Dendritic cell treated with granulocyte-macrophage colony-stimulating factor and Interleukin-4, amounts not matched to agents 40 ng/mL and 50 ng/mL, for 4 days (primary cell): ENCODE measurements around the gene TNFAIP8L3.
"Not testable (repeated sequence)": the region's sequence is repeated elsewhere in the genome, so short reads cannot be mapped to it uniquely, and the experiment has no call there.

Source experiments
- H3K27ac Mint-ChIP-seq: one replicate; pipeline ENCODE4 v1.8.0; 2022; ENCODE audit warnings: mild to moderate bottlenecking, mixed read lengths
- H3K27me3 Mint-ChIP-seq: one replicate; pipeline ENCODE4 v1.8.0; 2022; ENCODE audit warnings: mild to moderate bottlenecking, mixed read lengths
- H3K36me3 Mint-ChIP-seq: one replicate; pipeline ENCODE4 v1.8.0; 2022; ENCODE audit warnings: low read depth, mixed read lengths
- H3K4me1 Mint-ChIP-seq: one replicate; pipeline ENCODE4 v1.8.0; 2022; ENCODE audit warnings: low read depth, mixed read lengths
- H3K4me3 Mint-ChIP-seq: one replicate; pipeline ENCODE4 v1.8.0; 2022; ENCODE audit warnings: mild to moderate bottlenecking, moderate library complexity, mixed read lengths
- H3K9me3 Mint-ChIP-seq: one replicate; pipeline ENCODE4 v1.8.0; 2022; ENCODE audit warnings: mixed read lengths
- intact Hi-C: fragments of 100-400 bp; cut with micrococcal nuclease; formaldehyde crosslinking; loops from one replicate; pipeline ENCODE4 v1.15.0; 2022

Gene TNFAIP8L3

GRCh38 chr15:51048308-51048707 lies 46.4 kb downstream of the TNFAIP8L3 start:
- Mint-ChIP-seq H3K36me3 (no peaks in the 10 kb centered on the region), H3K4me3 (no peak overlapping the region), H3K27me3 (peaks cover 12% of the 10 kb centered on the region), H3K27ac (peak overlapping the region; percentile 38), H3K9me3 (peaks cover 6% of the 10 kb centered on the region), H3K4me1 (peaks cover 52% of the 10 kb centered on the region)
- intact Hi-C loops = loop anchor here (5.0 kb wide), 1 partner anchor 49 kb away; no protein-coding TSS in a partner anchor

GRCh38 chr15:51046799-51047449 lies 47.8 kb downstream of the TNFAIP8L3 start:
- intact Hi-C loops = loop anchor here (5.0 kb wide), 1 partner anchor 50 kb away; no protein-coding TSS in a partner anchor
- H3K9me3 Mint-ChIP-seq = peaks cover 6% of the 10 kb centered on the region
- H3K27ac Mint-ChIP-seq = no peak overlapping the region
- no peaks in the 10 kb centered on the region for H3K36me3 Mint-ChIP-seq
- H3K4me1 Mint-ChIP-seq = peaks cover 48% of the 10 kb centered on the region
- no peak overlapping the region for H3K4me3 Mint-ChIP-seq
- peaks cover 5% of the 10 kb centered on the region for H3K27me3 Mint-ChIP-seq

- H3K4me3 Mint-ChIP-seq = no peak overlapping the region
- H3K36me3 Mint-ChIP-seq = no peaks in the 10 kb centered on the region
- intact Hi-C loops = loop anchor here (5.0 kb wide), 1 partner anchor 51 kb away; no protein-coding TSS in a partner anchor
- H3K27ac Mint-ChIP-seq = no peak overlapping the region
- peaks cover 6% of the 10 kb centered on the region for H3K9me3 Mint-ChIP-seq
- peaks cover 39% of the 10 kb centered on the region for H3K4me1 Mint-ChIP-seq
- H3K27me3 Mint-ChIP-seq = peaks cover 3% of the 10 kb centered on the region
Observed at GRCh38 chr15:51046016-51046415, 48.7 kb downstream of the TNFAIP8L3 start.

- Mint-ChIP-seq H3K27ac (no peak overlapping the region), H3K4me3 (no peak overlapping the region), H3K4me1 (peaks cover 31% of the 10 kb centered on the region), H3K36me3 (no peaks in the 10 kb centered on the region), H3K27me3 (peaks cover 3% of the 10 kb centered on the region), H3K9me3 (peaks cover 6% of the 10 kb centered on the region)
- intact Hi-C loops = no loop called here
Observed at GRCh38 chr15:51044037-51044727, 50.5 kb downstream of the TNFAIP8L3 start.

- intact Hi-C loops = no loop called here
- H3K4me3 Mint-ChIP-seq = no peak overlapping the region
- no peaks in the 10 kb centered on the region for H3K4me1 Mint-ChIP-seq
Observed at GRCh38 chr15:51038974-51039319, 55.8 kb downstream of the TNFAIP8L3 start.

GRCh38 chr15:51038162-51038973 lies 56.3 kb downstream of the TNFAIP8L3 start:
- no peaks in the 10 kb centered on the region for H3K36me3 Mint-ChIP-seq
- H3K27me3 Mint-ChIP-seq = peaks cover 5% of the 10 kb centered on the region
- H3K27ac Mint-ChIP-seq = no peak overlapping the region
- H3K4me1 Mint-ChIP-seq = no peaks in the 10 kb centered on the region
- no peaks in the 10 kb centered on the region for H3K9me3 Mint-ChIP-seq
- no peak overlapping the region for H3K4me3 Mint-ChIP-seq
- intact Hi-C loops = no loop called here

More at GRCh38 chr15:51038974-51039319, 55.8 kb downstream of the TNFAIP8L3 start:
- Mint-ChIP-seq H3K36me3 (no peaks in the 10 kb centered on the region), H3K9me3 (no peaks in the 10 kb centered on the region), H3K27ac (no peak overlapping the region), H3K27me3 (peaks cover 8% of the 10 kb centered on the region)

GRCh38 chr15:51037474-51037873 lies 57.2 kb downstream of the TNFAIP8L3 start:
- intact Hi-C loops, H3K36me3 Mint-ChIP-seq, H3K9me3 Mint-ChIP-seq, H3K27me3 Mint-ChIP-seq, H3K4me3 Mint-ChIP-seq, H3K27ac Mint-ChIP-seq, H3K4me1 Mint-ChIP-seq: not testable (repeated sequence)

- no peaks in the 10 kb centered on the region for H3K36me3 Mint-ChIP-seq
- H3K9me3 Mint-ChIP-seq = no peaks in the 10 kb centered on the region
- H3K4me3 Mint-ChIP-seq = no peak overlapping the region
- H3K4me1 Mint-ChIP-seq = no peaks in the 10 kb centered on the region
- intact Hi-C loops = no loop called here
- no peak overlapping the region for H3K27ac Mint-ChIP-seq
- no peaks in the 10 kb centered on the region for H3K27me3 Mint-ChIP-seq
Observed at GRCh38 chr15:51030649-51031316, 63.9 kb downstream of the TNFAIP8L3 start.

- Mint-ChIP-seq H3K4me1 (no peaks in the 10 kb centered on the region), H3K4me3 (no peak overlapping the region), H3K9me3 (no peaks in the 10 kb centered on the region), H3K27ac (no peak overlapping the region), H3K36me3 (no peaks in the 10 kb centered on the region), H3K27me3 (peaks cover 2% of the 10 kb centered on the region)
- intact Hi-C loops = no loop called here
Observed at GRCh38 chr15:51025454-51025846, 69.3 kb downstream of the TNFAIP8L3 start.

GRCh38 chr15:51024735-51025453 lies 69.8 kb downstream of the TNFAIP8L3 start:
- Mint-ChIP-seq H3K9me3 (peaks cover 4% of the 10 kb centered on the region), H3K36me3 (no peaks in the 10 kb centered on the region), H3K27me3 (peaks cover 2% of the 10 kb centered on the region), H3K4me1 (no peaks in the 10 kb centered on the region), H3K4me3 (no peak overlapping the region), H3K27ac (no peak overlapping the region)
- intact Hi-C loops = no loop called here

GRCh38 chr15:51023499-51023898 lies 71.2 kb downstream of the TNFAIP8L3 start:
- H3K9me3 Mint-ChIP-seq = peaks cover 9% of the 10 kb centered on the region
- H3K4me1 Mint-ChIP-seq = no peaks in the 10 kb centered on the region
- H3K36me3 Mint-ChIP-seq = no peaks in the 10 kb centered on the region
- no peak overlapping the region for H3K4me3 Mint-ChIP-seq
- peaks cover 2% of the 10 kb centered on the region for H3K27me3 Mint-ChIP-seq
- no peak overlapping the region for H3K27ac Mint-ChIP-seq
- intact Hi-C loops = no loop called here

GRCh38 chr15:51022206-51022605 lies 72.5 kb downstream of the TNFAIP8L3 start:
- no peak overlapping the region for H3K27ac Mint-ChIP-seq
- H3K36me3 Mint-ChIP-seq = no peaks in the 10 kb centered on the region
- no peaks in the 10 kb centered on the region for H3K4me1 Mint-ChIP-seq
- H3K4me3 Mint-ChIP-seq = no peak overlapping the region
- H3K9me3 Mint-ChIP-seq = peaks cover 9% of the 10 kb centered on the region
- intact Hi-C loops = no loop called here
- peaks cover 2% of the 10 kb centered on the region for H3K27me3 Mint-ChIP-seq

- peaks cover 2% of the 10 kb centered on the region for H3K27me3 Mint-ChIP-seq
- no peaks in the 10 kb centered on the region for H3K4me1 Mint-ChIP-seq
- H3K4me3 Mint-ChIP-seq = no peak overlapping the region
- peaks cover 9% of the 10 kb centered on the region for H3K9me3 Mint-ChIP-seq
- peaks cover 5% of the 10 kb centered on the region for H3K36me3 Mint-ChIP-seq
- intact Hi-C loops = no loop called here
- H3K27ac Mint-ChIP-seq = no peak overlapping the region
Observed at GRCh38 chr15:51016615-51017014, 78.1 kb downstream of the TNFAIP8L3 start.
